DMS53 treated with DMSO at 0.1 percent for 48 hours (cell line): Measurements from ENCODE around the gene FAM169A.
A peak's percentile ranks its signal among the peaks of the same experiment; 100 is the strongest.
"Not testable (repeated sequence)": the region's sequence is repeated elsewhere in the genome, so short reads cannot be mapped to it uniquely, and the experiment has no call there.

ENCODE experiments used
- DNase-seq: peaks from one replicate; lab custom pipeline; 2025; ENCODE audit not compliant: unreplicated experiment; lab: John Stamatoyannopoulos, UW

FAM169A gene, protein sequence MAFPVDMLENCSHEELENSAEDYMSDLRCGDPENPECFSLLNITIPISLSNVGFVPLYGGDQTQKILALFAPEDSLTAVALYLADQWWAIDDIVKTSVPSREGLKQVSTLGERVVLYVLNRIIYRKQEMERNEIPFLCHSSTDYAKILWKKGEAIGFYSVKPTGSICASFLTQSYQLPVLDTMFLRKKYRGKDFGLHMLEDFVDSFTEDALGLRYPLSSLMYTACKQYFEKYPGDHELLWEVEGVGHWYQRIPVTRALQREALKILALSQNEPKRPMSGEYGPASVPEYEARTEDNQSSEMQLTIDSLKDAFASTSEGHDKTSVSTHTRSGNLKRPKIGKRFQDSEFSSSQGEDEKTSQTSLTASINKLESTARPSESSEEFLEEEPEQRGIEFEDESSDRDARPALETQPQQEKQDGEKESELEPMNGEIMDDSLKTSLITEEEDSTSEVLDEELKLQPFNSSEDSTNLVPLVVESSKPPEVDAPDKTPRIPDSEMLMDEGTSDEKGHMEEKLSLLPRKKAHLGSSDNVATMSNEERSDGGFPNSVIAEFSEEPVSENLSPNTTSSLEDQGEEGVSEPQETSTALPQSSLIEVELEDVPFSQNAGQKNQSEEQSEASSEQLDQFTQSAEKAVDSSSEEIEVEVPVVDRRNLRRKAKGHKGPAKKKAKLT

DNA sequence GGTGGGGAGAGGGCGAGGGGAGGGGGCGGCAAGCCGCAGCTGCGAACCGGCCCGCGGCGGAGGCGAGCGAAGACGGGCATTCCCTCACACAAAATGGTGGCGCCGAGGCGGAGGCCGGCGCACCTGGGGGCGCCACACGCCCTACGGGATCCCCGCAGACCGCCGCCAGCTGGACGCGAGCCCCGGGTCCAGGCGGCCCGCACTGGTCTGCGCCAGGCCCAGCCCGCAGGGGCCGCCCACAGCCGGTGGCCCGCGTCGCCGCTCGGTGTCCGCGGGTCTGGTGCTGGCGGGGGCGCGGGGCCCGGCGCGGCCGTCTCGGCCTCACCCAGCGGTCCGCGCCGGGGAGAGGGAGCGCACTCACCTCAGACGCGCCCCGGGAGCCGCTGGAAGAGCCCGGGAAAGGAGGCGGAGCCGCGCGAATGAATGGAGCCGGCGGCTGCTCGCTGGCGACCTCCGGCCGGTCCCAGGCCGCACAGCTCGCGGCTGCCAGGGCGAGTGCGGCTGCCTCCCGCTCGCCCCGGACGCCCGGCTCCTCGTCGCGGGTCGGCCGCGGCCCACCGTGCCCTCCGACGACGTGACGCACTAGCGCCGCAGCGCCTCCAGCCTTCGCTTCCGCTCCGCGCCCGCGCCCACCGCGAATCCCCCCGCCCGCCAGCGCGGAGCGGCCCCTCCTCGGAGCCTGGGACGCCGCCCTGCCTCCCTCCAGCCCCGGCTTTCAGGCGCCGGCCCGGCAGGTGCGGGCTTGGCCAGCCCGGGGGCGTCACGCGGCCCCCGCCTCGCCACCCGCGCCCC lies at the start of gene FAM169A:
Gene FAM169A (minus strand): TSS at position 584 of the 792 bp plus-strand sequence. CDS start 24,711 bp downstream, outside the sequence.
- DNase-seq = peak; percentile 21

DNA sequence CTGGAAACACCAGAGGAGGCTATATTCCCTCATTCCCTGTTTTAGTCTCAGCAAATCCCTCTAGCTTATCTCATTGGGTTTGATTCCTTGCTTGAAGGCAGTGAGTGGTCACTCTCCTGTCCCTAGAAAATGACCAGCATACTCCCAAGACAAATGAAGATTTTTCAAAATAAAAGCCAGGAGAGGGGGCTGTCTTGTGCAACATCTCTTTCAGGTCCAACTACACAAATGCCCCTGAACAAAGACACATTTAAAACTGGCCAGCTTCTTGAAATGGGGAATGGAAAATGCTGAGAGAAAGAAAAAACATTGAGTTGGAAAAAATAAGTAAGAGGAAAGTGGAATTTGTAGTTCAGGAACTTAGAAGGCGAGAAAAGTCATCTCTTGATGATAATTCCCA lies 49.3 kb upstream of the FAM169A start:
- no peak for DNase-seq

DNA sequence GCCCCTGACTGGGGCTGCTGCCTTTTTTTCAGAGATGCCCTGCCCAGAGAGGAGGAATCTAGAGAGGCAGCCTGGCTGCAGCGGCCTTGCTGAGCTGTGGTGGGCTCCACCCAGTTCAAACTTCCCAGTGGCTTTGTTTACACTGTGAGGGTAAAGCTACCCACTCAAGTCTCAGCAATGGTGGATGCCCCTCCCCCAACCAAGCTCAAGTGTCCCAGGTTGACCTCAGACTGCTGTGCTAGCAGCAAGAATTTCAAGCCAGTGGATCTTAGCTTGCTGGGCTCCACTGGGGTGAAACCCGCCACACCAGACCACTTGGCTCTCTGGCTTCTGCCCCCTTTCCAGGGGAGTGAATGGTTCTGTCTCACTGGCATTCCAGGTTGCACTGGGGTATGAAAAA lies 45.2 kb upstream of the FAM169A start:
- DNase-seq = not testable (repeated sequence)

DNA sequence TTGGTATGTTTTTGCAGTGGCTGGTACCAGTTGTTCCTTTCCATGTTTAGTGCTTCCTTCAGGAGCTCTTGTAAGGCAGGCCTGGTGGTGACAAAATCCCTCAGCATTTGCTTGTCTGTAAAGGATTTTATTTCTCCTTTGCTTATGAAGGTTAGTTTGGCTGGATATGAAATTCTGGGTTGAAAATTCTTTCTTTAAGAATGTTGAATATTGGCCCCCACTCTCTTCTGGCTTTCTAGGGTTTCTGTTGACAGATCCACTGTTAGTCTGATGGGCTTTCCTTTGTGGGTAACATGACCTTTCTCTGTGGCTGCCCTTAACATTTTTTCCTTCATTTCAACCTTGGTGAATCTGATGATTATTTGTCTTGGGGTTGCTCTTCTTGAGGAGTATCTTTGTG lies 43.7 kb upstream of the FAM169A start:
- DNase-seq = not testable (repeated sequence)

DNA sequence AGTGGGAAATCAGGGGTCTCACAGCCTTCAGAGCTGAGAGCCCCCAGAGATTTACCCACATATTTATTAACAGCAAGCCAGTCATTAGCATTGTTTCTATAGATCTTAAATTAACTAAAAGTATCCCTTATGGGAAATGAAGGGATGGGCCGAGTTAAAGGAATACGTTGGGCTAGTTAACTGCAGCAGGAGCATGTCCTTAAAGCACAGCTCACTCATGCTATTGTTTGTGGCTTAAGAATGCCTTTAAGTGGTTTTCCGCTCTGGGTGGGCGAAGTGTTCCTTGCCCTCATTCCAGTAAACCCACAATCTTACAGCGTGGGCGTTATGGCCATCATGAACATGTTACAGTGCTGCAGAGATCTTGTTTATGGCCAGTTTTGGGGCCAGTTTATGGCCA lies 42.0 kb upstream of the FAM169A start:
- DNase-seq = not testable (repeated sequence)

DNA sequence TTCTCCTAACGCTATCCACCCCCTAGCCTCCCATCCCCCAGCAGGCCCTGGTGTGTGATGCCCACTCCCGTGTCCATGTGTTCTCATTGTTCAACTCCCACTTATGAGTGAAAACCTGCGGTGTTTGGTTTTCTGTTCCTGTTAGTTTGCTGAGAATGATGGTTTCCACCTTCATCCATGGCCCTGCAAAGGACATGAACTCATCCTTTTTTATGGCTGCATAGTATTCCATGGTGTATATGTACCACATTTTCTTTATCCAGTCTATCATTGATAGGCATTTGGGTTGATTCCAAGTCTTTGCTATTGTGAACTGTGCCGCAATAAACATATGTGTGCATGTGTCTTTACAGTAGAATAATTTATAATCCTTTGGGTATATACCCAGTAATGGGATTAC lies 38.5 kb upstream of the FAM169A start:
- not testable (repeated sequence) for DNase-seq

DNA sequence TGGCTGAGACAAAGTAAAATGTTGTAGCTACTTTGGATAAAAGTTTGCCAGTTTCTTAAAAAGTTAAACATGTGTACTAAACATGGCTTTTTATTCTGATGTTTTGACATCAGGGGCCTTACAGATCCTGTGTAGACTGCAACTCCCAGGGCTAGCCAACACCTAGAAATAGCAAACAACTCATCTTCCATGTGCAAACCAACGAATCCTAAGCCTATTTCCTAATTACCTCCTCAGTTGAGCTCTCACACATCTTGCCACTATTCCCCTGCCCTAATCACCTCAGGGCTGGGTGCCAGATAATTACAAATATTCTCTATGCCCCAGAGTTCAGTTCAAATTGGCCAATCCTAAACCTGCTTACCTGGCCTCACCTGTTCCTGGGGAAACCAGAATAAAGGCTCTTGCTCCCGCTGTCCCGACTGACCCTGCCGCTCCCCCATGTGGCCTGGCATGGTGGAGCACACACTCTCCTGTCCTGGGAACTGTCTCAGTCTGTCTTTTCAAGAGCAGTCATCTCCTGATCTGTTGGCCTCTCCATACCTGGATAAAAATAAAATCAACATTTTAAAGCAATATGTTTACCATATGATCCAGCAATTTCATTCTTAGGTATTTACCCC lies 37.1 kb upstream of the FAM169A start:
- peak; percentile 57 for DNase-seq

DNA sequence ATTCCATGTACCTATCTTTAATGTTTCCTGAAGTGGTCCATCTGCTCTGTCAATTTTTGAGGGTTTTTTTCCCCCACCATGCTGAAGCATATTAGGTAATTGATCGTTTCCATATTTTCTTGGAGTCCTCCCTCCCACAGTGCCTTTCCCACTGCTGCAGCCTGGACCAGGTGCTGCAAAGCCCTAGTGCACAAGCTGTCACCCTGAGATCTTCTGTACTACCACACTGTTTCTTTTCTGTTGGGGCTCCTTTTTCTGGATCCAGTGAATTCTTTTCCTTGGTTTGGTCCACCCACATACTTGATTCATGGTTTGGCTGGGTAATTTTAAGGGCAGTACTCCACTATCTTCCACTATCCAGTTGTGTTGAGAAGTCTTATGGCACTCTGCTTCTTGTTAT lies 30.9 kb upstream of the FAM169A start:
- no peak for DNase-seq

DNA sequence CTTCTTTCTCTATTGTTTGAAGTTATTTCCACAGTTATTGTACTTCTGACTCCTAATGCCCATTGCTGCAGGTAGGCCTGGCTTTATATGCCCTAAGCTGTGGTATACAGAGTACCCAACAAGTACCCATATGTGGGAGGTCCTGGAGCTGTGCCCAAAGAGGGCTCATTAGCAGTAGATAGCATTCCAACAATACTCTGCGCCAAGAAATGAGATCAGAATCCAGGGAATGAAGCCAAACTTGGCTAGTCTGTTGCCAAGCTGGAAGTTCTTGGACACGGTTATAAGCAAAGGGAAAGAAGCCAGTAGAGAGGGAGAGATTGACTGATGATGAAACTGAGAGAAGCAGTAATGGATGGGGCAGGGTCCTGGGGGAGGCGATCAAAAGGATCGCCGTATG lies 29.7 kb upstream of the FAM169A start:
- no peak for DNase-seq

DNA sequence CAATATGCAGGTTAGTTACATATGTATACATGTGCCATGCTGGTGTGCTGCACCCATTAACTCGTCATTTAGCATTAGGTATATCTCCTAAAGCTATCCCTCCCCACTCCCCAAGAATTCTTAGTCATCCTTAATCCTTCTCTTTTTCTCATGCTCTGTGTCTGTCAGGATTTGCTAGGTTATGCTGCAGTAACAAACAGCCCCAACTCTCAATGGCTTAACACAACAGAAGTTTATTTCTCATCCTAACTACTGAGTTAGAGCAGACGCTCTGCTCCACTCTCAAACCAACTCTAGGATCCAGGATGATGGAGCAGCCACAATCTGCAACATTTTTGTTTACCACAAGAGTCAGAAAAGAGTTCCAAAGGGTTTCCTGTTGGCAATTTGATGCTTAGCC lies 28.2 kb upstream of the FAM169A start:
- DNase-seq = no peak

DNA sequence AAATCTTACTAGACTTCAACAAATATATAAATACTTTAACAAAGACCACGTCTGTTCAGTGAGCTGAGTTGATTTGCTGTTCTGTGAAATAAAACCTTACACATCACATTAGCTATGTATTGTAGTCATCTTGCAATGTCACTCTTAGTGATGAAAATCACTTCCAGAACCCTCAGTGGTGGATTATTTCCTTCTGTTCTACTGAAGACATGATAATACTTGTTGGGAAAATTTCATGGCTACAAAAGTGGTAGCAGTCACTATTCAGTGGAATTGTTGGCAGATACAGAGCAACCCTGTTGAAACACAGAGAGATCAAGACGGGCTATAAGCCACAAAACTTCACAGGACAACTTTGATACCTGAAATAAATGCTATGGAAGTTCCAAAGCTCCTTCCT lies 26.7 kb upstream of the FAM169A start:
- DNase-seq = no peak

DNA sequence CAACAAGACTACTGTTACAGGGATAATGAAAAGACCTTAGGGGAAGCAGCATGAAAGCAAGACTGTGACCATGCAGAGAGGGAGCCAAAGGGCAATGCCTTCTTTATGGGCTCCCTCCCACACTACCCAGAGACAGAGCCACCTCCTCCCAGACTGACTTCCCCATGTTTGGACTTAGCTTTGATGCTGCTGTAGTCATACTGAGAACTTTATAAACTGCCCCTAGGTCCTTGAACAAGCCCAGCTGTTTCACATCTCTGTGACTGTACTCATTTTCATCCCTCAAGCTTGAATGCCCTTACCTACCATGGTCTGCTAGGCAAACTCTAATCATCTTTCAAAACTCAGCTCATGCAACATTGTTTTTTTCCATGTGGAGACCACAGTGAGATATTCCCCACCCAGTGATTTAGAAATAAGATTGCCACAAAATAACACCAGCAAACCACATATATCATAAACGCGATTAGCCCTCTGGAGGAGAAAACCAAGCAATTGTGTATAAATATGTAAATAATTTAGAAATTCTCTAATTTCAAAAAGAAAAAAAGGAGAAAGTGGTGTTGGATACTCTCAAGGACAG lies 23.4 kb upstream of the FAM169A start:
- DNase-seq = no peak

DNA sequence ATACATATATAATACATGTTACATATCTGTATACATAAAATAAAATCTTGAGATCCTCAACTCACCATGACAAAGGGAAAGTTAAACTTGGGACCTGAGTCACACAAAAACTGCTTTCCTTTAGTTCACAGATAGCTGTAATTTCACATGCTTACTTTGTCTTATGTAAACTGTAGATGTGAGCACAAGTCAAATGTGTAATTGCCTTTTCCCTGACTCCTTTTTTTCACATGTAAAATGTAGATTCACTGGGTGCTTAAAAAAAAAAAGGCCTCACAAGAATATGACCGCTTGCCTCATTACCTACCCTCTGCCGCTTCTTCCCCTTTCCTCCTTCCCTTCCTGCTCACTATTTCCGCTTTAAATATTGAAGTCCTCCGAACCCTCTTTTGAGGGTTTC lies 21.9 kb upstream of the FAM169A start:
- DNase-seq = no peak

DNA sequence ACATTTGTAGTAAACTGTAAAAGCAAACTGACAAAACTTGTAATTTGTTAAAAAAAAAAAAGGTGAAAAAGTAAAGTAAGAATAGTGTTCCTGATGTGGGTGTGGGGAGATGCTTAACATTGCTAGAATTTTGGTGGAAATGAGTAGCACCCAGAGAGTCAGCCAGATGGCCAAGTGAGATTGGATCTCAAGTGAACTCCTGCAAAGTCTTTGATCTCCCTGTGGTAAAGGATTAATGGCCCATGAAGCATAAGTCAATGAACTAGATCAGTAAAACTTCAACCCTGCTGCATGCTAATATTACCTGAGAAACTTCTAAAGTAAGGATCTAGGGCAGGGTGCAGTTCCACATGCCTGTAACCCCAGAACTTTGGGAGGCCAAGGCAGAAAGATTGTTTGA lies 19.0 kb upstream of the FAM169A start:
- DNase-seq = no peak

DNA sequence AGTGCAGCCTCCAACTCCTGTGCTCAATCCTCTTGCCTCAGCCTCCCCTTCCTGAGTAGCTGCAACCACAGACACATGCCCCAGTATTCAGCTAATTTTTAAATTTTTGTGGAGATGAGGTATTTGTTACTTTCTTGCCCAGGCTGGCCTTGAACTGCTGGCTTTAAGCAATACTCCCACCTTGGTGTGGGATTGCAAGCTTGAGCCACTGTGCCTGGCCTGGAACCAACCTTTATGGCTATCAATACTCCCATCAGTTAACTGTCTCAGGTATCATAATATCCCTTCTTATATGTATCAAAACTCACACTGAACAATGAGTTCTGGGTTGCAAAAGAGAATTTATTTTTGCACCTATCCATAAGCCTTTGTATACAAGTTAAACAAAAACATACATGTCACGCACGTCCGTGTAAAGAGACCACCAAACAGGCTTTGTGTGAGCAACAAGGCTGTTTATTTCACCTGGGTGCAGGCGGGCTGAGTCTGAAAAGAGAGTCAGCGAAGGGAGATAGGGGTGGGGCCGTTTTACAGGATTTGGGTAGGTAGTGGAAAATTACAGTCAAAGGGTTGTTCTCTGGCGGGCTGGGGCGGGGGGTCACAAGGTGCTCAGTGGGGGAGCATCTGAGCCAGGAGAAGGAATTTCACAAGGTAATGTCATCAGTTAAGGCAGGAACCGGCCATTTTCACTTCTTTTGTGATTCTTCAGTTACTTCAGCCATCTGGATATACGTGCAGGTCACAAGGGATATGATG lies 16.4 kb upstream of the FAM169A start:
- DNase-seq = not testable (repeated sequence)

DNA sequence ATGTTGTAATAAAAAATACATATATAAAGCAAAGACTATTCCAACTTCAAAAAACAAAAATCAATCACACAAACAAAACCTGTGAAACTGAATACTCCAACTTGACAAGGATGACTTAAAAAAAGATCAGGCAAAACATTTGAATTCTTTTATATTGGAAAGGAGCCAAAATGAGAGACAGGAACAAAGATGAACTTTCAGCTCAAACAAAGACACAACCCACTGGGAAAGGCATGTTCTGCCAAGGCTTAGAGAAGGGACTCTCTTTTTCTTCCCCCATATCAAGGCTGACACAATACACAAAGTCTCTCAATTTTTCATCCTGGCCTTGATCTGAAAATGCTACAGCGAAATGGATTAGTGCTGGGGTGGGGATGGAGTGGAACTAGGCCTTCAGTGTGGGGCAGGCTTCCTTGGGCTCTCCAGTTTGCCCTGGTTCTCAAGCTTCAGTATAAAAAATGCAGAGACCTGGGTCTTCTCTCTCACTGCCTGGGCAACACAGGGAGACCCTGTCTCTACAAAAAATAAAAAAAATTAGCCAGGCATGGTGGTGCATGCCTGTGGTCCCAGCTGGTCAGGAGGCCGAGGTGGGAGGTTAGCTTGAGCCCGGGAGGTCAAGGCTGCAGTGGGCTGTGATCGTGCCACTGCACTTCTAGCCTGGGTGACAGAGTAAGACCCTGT lies 11.6 kb upstream of the FAM169A start:
- no peak for DNase-seq

DNA sequence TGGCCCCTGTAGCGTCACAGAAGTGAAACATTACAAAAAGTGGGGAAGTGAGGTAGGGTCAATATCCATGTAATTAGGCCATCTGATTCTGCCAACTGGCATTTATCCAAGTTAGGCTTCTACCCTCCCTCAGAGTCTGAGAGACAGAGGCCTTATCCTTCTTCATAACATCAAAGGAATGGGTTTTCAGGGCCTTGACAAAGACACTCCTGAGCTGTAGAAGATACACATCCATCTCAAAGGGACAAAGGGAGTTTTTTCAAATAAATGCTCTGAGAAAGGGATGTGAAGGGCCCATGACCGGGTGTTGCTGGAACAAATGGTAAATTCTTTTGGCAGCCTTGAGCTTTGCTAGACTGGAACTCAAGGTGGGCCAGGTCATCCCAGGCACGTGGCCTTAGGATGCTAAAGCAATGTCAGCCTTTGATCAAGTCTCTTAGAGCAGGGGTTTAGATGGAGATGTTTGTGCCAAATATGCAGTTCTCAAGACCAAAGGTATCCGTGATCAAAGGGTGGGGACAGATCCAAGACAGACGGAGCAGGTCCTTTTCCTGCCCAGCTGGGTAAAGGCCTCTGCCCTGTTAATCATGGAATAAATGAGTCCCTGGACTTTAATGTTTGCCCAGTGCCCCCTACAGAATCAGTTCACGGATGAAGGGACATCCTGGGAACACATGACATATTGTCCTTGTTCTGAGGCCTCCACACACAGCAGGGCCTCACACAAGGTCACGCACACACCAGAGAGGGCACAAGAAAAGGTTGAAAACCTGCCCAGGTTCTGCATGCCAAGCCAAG lies 10.0 kb upstream of the FAM169A start:
- DNase-seq = no peak

DNA sequence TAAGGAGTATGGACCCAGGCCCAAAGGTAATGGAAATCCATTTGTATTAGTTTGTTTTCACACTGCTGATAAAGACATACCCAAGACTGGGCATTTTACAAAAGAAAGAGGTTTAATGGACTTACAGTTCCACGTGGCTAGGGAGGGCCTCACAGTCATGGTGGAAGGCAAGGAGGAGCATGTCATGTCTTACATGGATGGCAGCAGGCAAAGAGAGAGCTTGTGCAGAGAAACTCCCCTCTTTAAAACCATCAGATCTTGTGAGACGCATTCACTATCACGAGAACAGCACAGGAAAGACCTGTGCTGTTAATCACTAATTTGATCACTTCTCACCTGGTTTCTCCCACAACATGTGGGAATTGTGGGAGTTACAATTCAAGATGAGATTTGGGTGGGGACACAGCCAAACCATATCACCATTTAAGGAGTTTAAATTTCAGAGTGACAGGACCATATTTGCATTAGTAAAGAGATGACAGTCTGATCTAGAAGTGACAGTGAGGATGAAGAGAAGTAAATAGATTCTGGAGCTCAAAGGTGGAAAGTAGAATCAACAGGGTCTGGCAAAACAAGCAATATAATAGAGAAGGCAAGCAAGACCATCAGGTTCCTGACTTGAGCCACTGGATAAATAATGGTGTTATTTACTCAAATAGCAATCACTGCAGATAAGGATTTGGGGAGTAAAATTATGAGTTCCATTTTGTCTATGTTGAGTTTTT lies 7.5 kb upstream of the FAM169A start:
- no peak for DNase-seq
